Hepatocyte (in vitro differentiated cells): ENCODE measurements around the gene CCDC61.

Source experiments
- CTCF ChIP-seq: fragments of 200-600 bp; sonication (generic); IDR thresholded peaks from 2 replicates; pipeline ENCODE4 v1.5.1; 2016; ENCODE audit warnings: antibody characterized with exemption, mild to moderate bottlenecking; ENCODE audit not compliant: poor library complexity
- EZH2 ChIP-seq: fragments of 200-600 bp; sonication (generic); IDR thresholded peaks from 2 replicates; pipeline ENCODE4 v1.6.1; 2016; ENCODE audit warnings: antibody characterized with exemption, mild to moderate bottlenecking, borderline replicate concordance

DNA sequence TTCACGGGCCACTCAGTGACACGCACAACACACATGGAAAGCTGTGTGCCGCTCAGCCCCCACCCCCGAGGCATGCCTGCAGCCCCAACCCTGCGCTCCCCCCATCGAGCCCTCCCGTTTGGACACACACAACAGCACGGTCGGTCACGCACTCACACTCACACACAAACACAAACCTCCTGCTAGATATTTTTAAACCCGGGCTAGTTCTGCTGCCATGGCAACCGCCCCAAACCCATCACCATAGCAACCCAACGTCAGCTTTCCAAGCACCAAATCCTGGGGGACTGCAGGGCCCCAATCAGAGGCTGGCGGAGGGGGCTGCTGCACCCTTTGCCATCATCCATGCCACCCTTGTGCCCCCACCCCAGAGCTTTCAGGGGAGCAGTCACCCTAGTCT is 19.1 kb upstream of the CCDC61 start:
- TF ChIP-seq CTCF (no peak), EZH2 (no peak)
